Amygdala (tissue), 56 donors: Measurements from ENCODE around the gene ATG12.
A peak's percentile ranks its signal among the peaks of the same experiment; 100 is the strongest.
"Not testable (repeated sequence)": the region's sequence is repeated elsewhere in the genome, so short reads cannot be mapped to it uniquely, and the experiment has no call there.

Experiments used
- DNase-seq, 56 donors: peaks; one replicate each; lab custom pipeline; 2025; lab: John Stamatoyannopoulos, UW

The ATG12 gene

DNA sequence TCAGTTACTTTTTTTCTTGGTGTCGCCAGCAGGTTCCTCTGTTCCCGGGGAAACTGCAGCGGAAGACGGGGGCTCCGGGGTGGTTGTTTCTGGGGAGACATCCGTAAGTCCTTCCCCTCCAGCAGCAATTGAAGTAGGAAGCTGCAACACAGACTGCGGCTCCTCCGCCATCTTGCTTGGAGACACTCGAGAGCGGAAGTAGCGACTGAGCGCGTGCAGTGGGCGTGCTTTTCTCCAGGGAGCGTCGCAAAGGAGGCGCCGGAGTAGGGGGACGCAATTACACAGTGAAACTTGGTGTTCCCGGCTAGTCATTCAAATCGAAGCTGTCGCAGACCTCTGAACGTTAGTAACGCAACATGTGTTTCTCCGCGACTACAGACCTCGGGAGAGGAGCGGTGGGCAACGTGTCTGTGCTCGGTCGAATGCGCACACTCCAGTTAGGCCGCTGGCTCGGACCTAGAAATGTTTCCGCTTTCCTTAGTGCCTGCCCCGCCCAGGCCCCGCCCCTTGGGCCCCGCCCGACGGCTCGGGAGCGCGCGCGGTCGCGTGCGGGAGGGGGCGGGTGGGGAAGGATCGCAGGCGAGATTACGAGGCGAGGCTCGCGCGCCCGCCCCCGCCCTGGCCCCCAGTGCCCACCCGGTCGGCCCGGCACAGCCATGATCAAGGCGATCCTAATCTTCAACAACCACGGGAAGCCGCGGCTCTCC lies at the start of gene ATG12, which contains the start of gene AP3S1:
TSS of gene ATG12 (minus strand) at position 184 of the 707 bp plus-strand sequence. CDS start at position 171, 13 bp downstream.
TSS of gene AP3S1 (plus strand) at position 554 of the 707 bp plus-strand sequence. CDS start at position 657, 103 bp downstream.
- DNase-seq: peak; percentile 67 to 99 (median 93)

DNA sequence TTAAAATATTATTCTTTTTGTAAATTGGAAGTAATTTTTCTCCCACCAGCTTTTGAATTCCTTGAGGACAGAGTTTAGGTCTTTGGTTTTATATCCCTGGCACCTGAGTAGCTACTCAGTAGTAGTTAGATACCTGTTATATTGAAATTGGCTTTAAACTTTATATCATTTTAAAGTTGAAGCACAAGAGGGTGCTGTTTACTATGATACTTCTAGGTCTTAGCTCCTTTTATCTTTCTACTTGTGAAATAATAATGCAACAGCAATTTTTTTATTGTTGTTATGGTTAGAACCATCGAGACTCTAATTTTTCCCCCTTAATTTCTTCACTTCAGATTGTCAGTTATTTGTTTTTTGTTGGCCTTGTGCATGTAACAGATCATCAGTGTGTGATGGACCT lies 46.7 kb upstream of the ATG12 start:
- no peak for DNase-seq

DNA sequence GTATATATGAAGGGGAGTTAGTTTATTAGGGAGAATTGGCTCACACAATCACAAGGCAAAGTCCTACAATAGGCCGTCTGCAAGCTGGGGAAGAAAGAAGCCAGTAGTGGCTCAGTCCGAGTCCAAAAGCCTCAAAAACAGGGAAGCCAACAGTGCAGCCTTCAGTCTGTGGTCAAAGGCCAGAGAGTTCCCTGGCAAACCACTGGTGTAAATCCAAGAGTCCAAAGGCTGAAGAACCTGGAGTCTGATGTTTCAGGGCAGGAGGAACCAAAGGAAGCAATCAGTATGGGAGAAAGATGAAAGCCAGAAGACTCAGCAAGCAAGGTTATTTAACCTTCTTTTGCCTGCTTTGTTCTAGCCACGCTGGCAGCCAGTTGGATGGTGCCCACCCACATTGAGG lies 43.8 kb upstream of the ATG12 start:
- not testable (repeated sequence) for DNase-seq

DNA sequence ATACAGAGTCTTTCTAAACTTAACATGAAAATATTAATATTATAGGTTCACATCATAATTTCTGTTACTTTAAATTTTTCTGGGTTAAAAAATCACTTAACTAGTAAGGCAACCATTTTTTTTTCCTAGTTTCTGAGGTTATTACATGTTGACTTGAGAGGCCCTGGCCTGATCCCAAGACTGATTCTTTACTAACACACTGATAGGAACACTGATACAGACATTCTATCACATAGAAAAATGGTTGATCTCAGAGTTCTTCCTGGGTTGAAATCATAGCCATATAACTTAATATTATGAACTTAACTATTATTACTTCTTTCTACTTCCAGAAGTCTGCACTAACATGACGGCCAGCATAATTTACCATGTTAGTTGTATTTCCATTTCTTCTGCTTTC lies 43.3 kb upstream of the ATG12 start:
- DNase-seq: no peak

DNA sequence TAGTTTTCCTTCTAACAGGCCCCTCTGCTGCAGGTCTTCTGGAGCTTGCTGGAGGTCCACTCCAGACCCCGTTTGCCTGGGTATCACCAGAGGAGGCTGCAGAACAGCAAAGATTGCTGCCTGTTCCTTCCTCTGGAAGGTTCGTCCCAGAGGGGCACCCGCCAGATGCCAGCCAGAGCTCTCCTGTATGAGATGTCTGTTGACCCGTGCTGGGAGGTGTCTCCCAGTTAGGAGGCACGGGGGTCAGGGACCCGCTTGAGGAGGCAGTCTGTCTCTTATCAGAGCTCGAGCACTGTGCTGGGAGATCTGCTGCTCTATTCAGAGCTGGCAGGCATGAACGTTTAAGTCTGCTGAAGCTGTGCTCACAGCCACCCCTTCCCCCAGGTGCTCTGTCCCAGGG lies 41.1 kb upstream of the ATG12 start:
- not testable (repeated sequence) for DNase-seq

DNA sequence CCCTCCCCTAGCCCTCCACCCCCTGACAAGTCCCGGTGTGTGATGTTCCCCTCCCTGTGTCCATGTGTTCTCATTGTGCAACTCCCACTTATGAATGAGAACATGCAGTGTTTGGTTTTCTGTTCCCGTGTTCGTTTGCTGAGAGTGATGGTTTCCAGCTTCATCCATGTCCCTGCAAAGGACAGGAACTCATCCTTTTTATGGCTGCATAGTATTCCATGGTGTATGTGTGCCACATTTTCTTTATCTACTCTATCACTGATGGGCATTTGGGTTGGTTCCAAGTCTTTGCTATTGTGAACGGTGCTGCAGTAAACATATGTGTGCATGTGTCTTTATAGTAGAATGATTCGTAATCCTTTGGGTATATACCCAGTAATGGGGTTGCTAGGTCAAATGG lies 36.0 kb upstream of the ATG12 start:
- DNase-seq: not testable (repeated sequence)

DNA sequence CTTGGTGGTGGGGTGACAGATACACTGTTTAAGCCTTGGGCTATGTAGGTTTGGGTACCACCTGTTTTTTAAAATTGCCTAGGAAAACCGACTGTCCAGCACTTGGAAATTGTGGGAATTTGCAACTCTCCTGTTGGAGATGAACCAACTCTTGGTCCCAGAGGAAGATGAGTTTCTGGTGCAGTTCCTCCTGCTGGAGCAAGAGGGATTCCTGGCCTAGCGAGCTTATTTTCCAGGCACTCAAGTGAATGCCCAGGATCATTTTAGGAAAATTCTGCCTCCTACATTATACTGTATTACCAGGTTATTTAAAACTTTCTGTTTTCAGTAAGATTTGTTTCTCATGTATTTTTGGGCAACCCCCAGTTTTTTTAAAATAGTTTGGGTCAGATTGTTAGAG lies 34.1 kb upstream of the ATG12 start:
- no peak for DNase-seq

DNA sequence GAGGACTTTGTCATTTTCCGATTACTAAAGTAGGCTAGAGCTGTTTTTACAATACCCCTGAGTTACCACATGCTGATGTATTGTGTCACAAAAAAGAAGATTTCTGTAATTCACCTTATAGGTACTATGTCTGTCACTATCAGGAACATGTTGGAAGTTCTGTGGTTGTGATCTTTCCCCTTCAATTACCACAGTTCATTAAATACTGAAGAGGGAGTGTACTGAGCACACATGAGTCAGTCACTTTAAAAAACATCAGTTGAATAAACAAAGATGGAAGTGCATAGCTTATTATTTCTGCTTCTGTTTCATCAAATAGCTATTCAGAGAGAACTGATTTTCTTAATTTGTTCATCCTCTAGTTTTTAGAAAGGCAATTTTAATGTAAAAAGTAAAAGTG lies 32.0 kb upstream of the ATG12 start:
- no peak for DNase-seq

DNA sequence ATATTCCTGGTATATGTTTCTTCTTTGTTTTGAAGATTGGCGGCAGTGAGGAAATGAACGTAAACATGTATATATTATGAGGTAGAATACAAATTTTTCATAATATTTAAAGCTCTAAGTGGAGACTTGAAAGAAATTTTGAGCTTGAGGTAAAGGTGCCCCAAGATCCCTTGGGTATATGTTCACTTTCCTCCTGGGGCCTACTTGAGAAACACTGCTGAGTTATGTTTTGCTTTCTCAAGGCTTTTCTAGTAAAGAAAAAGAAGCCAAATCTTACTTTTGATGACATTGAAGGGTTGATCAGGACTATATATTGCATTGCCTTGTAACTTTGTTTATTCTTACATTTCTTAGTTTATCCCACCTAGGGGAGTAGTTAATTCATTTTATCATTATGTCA lies 31.1 kb upstream of the ATG12 start:
- DNase-seq: no peak

DNA sequence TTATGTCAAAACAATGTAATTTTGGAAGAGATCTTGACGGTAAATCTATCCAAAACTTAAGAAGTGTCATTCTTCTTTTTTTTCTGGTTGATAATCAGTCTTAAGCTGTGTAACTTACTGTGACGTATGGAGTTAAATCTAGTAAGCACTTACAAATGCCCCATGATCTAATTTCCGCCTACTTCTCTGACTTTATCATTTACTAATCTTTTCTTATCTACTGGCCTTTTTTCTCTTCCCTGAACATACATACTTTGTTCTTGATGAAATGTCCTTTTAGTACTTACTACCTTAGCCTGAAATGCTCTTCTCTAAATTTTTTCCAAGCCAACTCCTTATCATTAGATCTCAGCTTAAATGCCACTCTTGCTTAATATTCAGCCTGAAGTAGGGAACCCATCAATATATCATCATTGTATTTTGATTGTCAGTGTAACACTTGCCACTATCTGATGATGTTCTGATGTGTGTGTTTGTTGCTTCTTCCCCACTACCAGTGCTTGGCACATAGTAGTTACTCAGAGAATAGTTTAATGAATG lies 28.0 kb upstream of the ATG12 start:
- DNase-seq: no peak

DNA sequence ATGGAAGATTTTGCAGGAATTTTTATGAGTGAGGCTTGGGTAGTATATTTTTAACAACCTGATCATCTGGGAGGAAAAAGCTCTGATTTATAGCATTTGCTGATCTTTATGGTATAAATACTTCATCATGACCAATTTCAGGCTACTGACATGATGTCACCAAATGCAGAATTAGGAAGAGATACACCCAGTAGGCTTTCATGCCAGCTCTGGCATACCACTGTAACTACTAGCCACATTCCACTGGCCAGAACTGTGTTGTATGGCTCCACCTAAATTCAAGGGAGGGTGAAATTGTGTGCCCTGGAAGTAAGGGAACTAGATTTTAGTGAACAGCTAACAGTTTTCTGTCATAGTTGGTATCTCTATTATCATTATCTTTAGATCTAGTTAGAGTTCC lies 18.0 kb upstream of the ATG12 start:
- DNase-seq: no peak

DNA sequence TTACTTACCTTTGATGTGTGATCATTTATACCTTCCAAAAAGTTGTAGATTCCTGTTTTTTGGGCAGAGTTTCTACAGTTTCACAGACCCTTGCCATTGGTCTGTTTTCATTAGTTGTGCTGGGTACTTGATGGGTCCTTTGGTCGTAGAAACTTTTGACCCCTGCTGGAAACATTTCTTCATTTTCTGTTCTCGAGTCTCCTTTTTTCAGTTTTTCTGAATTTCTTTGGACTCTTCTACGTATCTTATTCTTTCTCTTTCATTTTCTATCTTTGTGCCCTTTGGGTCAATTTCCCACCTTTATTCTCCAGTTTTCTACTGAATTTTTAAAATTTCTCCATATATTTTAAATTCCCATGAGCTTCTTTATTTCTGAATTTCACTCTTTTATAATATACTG lies 17.0 kb upstream of the ATG12 start:
- DNase-seq: no peak

DNA sequence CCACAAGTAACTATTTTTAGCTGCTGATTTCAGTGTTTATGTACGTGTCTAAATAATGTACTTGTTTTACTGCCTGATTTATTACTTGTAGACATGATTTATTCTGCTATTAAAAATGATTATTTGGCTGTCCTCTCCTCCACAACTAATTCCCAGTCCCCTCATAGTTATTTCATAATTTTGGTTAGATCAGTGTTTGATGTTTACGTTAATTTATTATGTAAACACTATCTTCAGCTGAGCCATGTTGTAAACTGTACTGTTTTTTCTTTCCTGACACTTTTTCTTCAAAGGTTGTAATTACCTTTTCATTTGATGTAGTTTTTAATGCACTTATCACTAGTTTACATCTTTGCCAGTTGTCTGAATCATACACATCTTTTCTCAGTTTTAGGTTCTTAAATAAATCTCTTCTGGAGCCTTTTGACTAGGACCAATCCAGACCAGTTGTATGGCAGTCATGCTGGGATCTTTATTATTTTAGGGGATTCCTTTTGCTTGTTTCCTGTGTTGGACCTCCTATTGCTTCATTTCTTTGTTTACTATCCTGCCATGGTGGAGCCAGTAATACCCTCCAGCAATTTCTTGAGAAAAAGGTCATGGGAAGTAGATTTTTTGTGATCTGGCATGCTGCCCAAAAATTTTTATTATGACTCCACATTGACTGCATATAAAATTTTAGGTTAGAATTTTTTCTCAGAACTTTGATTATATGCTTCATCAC lies 16.4 kb upstream of the ATG12 start:
- no peak for DNase-seq

DNA sequence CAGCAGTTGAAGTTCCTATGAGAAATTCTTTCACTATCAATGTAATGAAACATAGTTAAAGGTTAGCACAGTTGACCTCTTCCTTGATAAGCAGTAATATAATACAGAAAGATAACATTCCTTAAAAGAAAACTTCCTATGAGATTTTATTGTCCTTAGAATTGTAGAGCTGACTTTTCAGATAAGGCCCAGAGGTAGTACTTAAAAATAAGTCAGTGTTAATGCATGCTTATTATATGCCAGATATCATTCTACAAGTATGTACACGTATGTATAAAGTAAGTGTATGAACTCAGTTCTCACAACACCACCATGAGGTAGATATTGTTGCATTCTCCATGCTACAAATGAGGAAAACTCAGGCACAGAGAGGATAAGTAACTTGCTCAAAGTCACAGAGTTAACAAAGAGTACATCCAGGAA lies 15.7 kb upstream of the ATG12 start:
- DNase-seq: no peak

DNA sequence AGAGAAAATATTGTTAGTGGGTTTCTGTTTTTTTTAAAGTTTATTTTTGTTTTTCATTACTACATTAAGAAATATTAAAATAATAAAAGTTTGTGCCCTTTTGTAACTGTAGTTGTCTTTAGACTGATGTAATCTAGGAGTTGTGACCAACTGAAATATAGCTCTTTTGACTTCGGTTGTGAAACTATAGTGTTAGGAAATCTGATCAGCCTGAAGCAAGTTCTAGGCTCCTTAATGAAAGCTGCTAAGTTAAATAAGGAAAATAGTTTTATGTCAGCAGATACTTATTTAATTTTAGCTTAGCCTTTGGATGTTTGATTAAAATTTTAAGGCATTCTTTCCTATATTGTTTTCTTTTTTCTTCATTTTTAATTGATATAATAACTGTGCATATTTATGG lies 14.6 kb upstream of the ATG12 start:
- DNase-seq: no peak

DNA sequence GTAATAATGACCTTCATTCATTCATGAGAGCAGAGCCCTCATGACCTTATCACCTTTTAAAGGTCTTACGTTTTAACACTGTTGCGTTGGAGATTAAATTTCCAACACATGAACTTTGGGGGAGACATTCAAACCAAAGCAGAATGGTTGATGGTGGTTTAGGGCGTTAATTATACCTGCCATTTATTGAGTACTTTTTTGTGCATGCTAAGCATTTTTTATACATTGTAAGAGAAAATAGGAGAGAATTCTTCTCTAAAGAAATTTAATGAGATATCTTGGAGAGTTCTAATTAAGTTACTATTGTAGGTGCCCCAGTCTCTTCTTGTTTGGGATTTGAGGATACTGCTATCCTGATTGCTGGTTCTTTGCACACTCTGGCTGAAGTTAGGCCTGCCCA lies 12.8 kb upstream of the ATG12 start:
- no peak for DNase-seq

DNA sequence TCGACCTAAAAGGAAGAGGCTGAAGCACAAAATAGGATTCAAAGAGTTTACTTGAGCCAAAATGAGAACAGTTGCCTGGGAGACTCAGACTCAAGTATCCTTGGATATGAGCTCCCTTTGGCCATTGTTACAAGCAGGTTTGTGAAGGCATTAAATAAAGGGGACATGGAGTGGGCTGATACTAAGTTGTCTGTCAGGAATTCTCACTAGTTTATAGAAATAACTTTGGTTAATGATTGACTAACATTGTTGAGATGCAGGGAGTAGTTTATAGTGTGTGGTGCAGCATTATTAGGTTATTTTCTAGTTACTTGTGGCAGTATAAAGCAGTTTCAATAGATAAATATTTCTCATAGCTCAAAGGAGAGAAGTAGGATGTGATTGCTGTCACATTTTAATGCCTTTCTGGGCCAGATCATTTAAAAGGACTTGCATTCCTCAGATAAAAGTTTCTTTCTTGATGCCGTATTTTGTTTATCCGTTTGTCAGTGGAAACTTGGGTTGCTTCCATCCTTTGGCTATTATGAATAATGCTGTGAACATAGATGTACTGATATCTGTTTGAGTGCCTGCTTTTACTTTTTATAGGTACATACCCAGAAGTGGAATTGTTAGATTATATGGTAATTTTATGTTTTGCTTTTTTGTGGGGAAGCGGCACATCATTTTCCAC lies 9.5 kb upstream of the ATG12 start:
- no peak for DNase-seq

DNA sequence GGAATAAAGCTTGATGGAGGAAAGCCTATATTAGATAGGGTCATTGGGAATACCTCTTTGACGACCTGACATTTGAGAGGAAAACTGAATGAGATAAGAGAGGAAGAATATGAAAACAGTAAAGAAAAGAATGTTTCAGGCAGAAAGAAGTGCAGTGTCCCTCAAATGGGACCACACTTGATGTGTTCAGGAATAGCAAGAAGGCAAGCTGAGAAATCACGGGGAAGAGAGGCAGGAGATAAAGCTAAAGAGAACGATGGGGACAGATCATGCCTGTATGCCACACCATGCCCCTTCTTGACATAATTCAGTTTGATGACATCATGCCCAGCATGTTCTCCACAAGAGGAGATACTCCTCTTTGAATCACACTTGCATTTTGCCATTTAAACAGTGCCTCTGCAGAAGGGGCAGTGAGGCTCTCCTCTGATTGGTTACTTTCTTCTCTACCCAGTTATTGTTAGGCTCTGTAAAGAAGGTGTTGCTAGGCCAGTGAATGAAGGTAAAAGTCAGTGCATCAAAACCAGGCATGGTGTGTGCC lies 8.0 kb upstream of the ATG12 start:
- no peak for DNase-seq

DNA sequence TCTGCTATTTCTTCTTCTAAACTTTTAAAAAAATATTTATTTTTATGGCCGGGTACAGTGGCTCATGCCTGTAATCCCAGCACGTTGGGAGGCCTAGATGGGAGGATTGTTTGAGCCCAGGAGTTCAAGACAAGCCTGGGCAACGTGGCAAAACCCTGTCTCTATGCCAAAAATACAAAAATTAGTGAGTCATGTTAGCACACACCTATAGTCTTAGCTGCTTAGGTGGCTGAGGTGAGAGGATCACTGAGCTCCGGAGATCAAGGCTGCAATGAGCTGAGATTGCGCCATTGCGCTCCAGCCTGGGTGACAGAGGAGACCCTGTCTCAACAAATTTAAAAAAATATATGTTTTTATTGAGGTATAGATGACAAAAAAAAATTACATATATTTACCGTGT lies 5.9 kb upstream of the ATG12 start:
- DNase-seq: no peak

DNA sequence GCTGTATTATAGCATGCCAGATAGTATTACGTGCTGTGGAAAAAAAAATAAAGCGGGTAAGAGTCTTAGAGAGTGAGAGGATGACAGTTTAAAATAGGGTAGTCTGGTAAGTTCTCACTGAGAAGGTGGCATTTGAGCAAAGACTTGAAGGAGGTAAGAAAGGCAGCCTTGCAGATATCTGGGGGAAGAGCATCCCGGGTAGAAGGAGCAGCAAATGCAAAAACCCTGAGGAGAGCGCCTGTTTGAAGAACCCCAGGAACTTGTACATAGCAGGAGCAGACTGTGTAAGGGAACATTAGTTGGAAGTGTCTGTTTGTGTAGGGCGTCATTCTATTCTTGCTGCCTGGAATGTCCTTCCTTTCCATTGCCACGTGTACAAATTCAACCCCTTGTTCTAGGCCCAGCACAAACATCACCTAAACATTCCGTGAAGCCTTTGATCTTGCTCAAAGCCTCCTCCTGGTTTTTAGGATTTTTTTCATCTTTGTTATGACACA lies 3.0 kb upstream of the ATG12 start:
- DNase-seq: no peak
